ENCODE results near the gene PHF14.

PHF14 gene

GRCh38 chr7:11176985-11177555 lies 203.4 kb downstream of the PHF14 start:
- no peak for DNase-seq

- no peak for DNase-seq
These were observed 204.1 kb downstream of the PHF14 start for GRCh38 chr7:11177793-11178192.

GRCh38 chr7:11181590-11181989 lies 207.9 kb downstream of the PHF14 start:
- no peak for DNase-seq

- no peak for DNase-seq
These were observed 209.1 kb downstream of the PHF14 start for GRCh38 chr7:11182736-11183135.

GRCh38 chr7:11185179-11185815 lies 211.6 kb downstream of the PHF14 start:
- no peak for DNase-seq

GRCh38 chr7:11188529-11189310 lies 215.0 kb downstream of the PHF14 start:
- DNase-seq, result no peak

- DNase-seq, result no peak
These were observed 217.4 kb downstream of the PHF14 start for GRCh38 chr7:11191081-11191480.

- no peak for DNase-seq
These were observed 218.0 kb downstream of the PHF14 start for GRCh38 chr7:11191574-11192220.

GRCh38 chr7:11192506-11192905 lies 218.8 kb downstream of the PHF14 start:
- DNase-seq, result no peak

- no peak for DNase-seq
These were observed 219.6 kb downstream of the PHF14 start for GRCh38 chr7:11193131-11193867.

DNA sequence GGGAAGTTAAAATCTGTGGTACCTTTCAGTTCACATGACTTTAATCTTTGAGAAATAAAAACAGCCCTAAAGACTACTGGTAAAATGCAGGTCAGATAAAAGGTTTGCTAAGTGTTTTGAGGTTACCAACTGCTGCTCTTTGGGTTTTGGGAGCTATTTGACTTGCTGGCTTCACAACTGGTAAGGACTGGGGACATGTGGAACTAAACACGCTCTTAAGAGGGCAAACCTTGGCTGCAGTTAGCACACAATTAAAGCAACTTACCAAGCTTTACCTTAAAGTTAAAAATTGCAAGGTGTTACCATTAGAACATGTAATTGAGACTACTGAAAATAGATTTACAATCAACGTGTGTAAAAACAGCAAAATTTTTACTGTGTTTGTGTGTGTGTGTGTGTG lies 220.2 kb downstream of the PHF14 start:
- no peak for DNase-seq

- DNase-seq, result no peak
These were observed 220.8 kb downstream of the PHF14 start for GRCh38 chr7:11194492-11194891.

DNA sequence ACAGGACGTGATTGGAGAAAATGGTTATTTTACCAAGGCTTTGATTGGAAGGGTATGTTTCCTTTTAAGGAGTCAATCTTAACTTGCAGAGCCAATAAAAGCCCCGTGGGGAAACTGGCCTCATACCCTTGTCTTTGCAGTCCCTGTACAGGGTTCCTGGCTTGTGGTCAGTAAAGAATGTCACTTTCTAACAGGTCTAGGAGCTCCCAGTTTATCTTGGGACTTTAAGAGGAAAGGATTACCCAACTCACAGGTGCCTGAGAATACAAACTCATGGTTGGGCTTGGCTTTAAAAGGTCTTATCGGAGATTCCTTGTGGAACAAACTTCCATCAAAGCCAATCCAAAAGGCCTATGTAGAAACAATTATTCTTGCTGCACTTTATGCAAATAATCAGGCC lies 221.8 kb downstream of the PHF14 start:
- DNase-seq, result no peak

- no peak for DNase-seq
These were observed 222.5 kb downstream of the PHF14 start for GRCh38 chr7:11196143-11196542.

DNA sequence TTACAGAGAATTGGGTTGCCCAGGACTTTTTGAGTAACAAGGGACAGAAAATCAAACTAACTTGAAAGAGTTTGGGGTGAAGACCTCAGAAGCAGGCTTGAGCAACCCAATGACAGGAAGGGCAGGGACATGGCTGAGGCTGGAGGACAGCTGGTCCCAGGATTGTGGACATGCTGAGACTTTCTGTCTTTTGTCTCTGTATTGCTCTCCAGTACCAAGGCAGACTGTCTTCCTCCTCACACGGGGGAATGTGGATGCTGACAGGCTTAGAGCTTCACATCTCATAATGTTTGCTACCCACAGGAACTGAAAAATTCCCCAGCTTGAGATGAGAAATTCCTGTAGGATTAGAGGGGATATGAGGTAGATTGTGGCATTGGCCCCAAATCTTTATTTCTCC lies 229.6 kb downstream of the PHF14 start:
- DNase-seq, result no peak

GRCh38 chr7:11203683-11204082 lies 230.0 kb downstream of the PHF14 start:
- no peak for DNase-seq

GRCh38 chr7:11206177-11206899 lies 232.7 kb downstream of the PHF14 start:
- DNase-seq, result no peak

DNA sequence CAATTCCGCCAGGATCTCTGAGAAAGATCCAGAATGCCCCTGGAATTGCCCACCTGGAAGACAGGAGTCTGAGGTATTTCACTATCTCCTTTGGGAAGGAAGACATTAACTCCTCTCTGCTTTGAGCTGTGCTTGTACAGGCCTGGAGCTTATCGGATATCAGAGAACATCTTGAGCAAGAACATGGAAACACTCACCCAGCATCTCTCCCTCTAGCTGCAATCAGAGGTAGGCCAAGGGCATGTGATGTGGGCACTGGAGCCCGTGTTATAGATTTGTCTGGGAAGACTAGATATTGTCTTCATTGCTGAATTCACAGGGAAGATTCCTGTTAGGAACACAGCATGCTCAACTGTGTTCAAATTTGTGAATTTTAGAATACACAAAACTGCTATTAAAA lies 233.9 kb downstream of the PHF14 start:
- no peak for DNase-seq

- no peak for DNase-seq
These were observed 235.3 kb downstream of the PHF14 start for GRCh38 chr7:11208883-11209465.

DNA sequence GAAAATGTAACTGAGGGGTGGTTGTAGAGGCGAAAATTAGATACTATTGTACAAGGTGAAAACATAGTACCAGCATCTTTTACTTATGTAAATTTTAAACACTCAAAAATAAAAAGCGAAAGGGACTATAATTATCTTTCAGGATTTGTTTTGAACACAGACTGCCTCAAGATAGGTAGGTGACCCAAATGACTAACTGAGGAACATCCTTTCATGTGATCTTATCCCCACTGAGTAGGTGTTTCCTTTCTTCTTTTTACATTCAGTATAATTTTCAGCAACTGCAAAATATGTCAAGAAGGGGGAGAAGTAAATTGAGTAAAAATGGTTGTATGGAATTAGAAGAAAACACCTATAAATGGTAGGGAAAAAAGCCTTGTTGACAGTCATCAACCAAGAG lies 236.7 kb downstream of the PHF14 start:
- no peak for DNase-seq

DNA sequence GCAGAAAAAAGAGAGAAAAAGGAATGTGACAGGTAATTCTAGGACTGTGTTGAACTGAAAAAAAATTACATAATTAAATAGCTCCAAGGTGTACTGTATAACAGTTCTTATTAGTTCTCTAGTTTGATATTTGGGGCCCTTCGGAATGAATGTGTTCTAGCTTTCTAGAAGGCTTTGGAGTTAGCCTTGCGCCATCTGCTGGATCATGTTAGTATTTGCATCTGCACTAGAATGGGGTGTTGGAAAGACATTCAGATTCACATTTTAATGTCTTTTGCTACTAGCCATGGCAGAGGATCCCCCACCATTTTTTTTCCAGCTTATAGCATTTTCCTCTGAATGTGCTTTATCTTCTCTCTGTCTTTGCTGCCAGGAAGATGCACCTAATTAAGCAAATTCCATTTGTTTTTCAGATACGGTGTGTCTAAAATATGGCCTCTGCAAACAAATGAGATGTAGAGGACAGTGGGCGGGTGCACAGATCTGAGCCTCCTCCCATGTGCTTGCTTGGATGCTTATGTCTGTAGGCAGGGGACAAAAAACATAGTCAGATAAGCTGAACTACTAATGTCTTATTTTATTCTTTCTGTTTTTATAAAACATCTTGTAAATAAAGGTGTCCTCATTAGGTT lies 238.5 kb downstream of the PHF14 start:
- DNase-seq, result peak; percentile 51

- no peak for DNase-seq
These were observed 239.1 kb downstream of the PHF14 start for GRCh38 chr7:11212816-11213215.

Measured in CD4-positive, alpha-beta T cell treated with Interleukin-21 for 1 hour (primary cell).